VCaP (cell line): ENCODE data around the gene PDCD1LG2.

Experiments
- H3K27ac ChIP-seq: fragments of 450-650 bp; 2 replicates; pipeline ENCODE4 v1.5.1; 2017
- CTCF ChIP-seq: fragments of 450-650 bp; conservative IDR thresholded peaks from 2 replicates; pipeline ENCODE4 v1.5.1; 2017; ENCODE audit warnings: mild to moderate bottlenecking, moderate library complexity

Gene PDCD1LG2

DNA sequence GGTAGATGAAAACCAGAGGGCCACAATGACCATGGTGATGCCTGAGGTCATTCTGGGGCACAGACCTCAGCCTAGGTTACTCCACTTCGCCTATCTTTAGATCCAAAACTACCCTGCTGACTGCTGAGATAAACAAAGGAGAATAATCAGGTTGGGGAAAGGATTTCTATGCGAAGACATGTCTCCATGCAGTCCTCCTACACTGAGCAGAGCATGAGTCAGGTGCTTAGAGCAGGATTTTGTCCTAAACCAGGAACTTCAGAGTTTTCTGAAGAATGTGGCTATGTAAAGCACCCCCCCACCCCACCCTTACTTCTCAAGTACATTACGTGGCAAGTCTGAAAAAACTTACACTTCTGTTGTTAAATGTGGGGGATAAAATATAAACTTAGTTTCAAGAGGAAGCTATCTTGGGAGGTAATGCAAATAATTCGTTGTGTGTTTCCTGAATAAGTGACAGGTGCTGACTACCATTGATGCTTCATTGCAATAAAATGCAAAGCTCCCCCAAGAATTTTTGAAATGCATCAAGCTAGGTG lies 19.4 kb downstream of the PDCD1LG2 start:
- no peak for TF ChIP-seq CTCF
- no peak overlapping the region for H3K27ac ChIP-seq

DNA sequence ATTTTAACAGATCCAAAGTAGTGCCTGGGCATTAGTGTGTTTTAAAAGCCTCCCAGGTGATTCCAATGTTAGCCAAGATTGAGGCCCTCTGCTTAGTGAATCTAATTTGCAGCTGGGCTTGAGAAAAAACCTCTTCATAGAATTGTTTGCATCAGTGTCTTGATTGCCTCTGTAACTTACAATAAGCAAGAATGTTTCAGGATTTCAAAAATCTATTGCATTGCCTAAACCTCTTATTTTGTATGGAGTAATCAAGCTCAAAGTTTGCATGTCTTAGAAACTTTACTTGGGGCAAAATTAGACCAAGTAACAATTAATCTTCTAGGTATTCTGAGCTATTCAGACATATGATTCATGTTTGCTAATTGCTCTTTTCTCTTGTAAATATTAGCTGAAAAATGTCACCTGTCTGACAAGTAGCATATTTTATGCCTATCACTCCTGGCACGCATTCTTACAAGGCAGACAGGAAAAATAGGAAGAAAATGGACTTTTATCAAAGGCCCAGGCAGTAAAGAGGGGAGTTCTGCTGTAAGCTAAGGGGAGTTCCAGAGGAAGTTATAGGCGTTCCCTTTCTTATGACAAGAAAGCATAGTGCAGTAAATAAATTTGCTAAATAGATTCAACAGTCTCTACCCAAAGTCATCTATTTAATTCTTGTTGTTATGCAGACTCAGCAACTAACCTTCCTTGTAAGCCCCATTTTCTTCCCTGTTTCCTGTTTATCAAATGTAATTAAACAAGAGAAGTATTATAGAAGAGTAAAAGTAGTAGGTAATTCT lies 21.0 kb downstream of the PDCD1LG2 start:
- TF ChIP-seq CTCF = no peak
- H3K27ac ChIP-seq = no peak overlapping the region

GRCh38 chr9:5532306-5532705 lies 22.0 kb downstream of the PDCD1LG2 start:
- no peak overlapping the region for H3K27ac ChIP-seq
- TF ChIP-seq CTCF = no peak

DNA sequence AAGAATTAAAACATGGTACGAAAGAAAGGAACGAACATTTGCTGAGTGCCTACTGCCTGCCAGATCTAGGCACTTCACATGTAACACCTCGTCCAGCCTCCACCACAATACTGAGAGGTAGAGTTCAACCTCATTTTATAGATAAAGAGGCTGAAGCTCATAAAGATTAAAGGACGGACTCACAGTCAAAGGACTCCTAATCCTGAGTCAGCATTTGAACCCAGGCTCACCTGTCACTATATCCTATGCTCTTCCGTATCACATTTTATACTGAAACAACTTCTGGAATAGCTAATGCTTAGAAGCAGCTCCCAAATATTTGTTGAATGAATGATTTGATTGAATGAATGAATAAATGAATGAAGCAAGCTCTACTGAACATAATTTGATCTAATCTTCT lies 22.5 kb downstream of the PDCD1LG2 start:
- no peak overlapping the region for H3K27ac ChIP-seq
- no peak for TF ChIP-seq CTCF

- no peak overlapping the region for H3K27ac ChIP-seq
- no peak for TF ChIP-seq CTCF
Observed at GRCh38 chr9:5536684-5537083, 26.4 kb downstream of the PDCD1LG2 start.

DNA sequence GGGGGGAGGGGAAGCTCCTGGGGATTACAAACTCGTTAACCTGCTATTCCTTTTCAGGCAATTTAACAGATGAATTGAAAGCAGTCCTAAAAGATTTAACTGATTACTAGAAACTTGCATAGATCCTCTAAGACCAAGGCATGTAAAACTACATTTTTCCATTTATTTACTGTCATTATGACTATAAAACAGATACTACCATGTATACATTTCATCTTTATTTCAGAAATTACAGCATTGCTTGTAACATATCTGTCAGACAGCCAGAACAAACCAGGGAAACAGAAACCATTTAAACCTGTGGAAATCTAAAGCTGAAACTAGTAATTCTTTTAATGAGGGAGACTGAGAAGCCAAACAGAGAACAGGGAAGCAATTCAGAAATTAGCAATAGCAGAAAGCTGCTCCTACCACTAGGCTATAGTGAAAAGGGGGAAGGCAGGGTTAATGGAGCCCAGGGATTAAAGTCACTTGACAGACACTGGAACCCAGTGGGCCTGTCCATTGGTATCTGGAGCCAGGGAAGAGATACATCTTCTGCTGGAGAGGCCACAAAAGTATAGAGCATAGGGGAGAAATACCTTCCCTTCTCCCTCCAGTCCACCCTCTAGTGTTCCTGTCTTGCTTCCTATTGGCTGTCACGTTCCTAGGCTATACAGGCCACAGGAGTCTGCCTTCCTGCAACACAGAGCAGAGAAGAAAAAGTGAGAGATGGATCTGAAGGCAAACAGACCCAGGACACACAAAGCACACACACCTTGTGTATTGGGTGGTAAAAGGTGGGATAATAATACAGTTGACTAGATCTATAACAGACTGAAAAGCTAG lies 33.8 kb downstream of the PDCD1LG2 start:
- no peak overlapping the region for H3K27ac ChIP-seq
- no peak for TF ChIP-seq CTCF
